ENCODE data around the gene SPATC1L. TPM values are rescaled to one million over a fixed set of nuclear protein-coding genes. Genes with fewer than 3 reads are reported as not detected.

The SPATC1L gene
- total RNA-seq, 2 experiments from 2014 or later: 23.2 to 24.2 TPM

DNA sequence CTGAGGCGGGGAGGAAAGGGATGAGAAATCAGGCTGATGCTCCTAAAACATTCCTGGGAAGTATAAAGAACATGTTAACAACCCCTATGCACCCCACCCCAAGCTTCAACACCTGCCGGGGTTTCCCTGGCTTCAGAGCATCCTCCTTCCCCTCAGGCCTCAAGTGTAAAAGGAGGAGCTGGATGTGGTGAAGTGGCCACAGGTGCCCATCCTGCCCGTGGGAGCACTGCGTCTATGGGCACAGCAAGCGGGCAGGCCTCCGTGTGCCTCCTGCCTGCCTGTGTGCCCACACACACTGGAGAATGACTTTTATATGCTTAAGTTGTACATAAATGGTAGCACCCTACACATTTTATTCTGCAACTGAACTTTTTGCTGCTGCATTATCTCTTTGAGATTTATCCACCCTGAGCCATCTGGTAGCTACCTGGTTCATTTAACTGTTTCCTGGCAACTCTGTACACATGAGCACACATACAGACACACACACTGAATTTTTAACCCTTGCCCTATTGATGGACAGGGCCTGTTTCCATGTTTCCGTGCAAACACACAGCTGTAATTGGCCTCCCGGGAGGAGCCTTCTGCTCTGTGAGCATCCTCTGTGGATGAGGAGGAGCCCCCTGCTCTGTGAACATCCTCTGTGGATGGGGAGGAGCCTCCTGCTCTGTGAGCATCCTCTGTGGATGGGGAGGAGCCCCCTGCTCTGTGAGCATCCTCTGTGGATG, 15.4 kb downstream of the SPATC1L start:
- TF ChIP-seq, protein P1, sequence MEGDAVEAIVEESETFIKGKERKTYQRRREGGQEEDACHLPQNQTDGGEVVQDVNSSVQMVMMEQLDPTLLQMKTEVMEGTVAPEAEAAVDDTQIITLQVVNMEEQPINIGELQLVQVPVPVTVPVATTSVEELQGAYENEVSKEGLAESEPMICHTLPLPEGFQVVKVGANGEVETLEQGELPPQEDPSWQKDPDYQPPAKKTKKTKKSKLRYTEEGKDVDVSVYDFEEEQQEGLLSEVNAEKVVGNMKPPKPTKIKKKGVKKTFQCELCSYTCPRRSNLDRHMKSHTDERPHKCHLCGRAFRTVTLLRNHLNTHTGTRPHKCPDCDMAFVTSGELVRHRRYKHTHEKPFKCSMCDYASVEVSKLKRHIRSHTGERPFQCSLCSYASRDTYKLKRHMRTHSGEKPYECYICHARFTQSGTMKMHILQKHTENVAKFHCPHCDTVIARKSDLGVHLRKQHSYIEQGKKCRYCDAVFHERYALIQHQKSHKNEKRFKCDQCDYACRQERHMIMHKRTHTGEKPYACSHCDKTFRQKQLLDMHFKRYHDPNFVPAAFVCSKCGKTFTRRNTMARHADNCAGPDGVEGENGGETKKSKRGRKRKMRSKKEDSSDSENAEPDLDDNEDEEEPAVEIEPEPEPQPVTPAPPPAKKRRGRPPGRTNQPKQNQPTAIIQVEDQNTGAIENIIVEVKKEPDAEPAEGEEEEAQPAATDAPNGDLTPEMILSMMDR (IDR thresholded peaks at IDR 0.05): no peak
- no peaks in the 10 kb centered on the region for H3K27me3 Mint-ChIP-seq
- ATAC-seq: no peak
- intact Hi-C loops (cut with micrococcal nuclease): no loop called here
- ChIA-PET CTCF (no interaction called here), POLR2A (no interaction called here)
- H3K27ac Mint-ChIP-seq: peak overlapping the region; percentile 21
- peaks cover 6% of the 10 kb centered on the region for H3K4me1 Mint-ChIP-seq (ENCODE audit: low read depth)
- H3K36me3 Mint-ChIP-seq (ENCODE audit: low read depth): peaks cover 2% of the 10 kb centered on the region
- H3K4me3 Mint-ChIP-seq: no peak overlapping the region
- peaks cover 2% of the 10 kb centered on the region for H3K9me3 Mint-ChIP-seq
- DNase-seq: no peak

DNA sequence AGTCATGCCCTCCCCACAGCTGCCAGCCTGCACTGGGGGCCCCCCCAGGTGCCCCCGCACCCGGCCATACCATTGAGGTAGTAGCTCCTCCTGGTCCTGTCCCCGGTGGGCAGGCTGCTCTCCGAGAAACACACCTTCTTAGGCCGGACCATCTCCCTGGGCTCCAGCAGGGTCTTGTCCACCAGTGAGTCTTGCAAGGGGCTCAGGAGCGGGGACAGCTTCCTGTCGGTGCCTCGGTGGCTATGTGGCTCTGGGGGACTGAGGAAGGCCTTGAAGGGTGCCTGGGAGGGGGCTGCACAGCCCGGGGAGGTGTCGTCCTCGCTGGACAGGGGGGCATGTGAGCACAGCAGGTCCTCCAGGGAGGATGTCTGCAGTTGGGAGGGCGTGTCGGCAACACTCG, 16.0 kb downstream of the SPATC1L start:
- ATAC-seq (no peak), DNase-seq (no peak)
- intact Hi-C loops (cut with micrococcal nuclease): no loop called here
- H3K36me3 Mint-ChIP-seq (ENCODE audit: low read depth): peaks cover 2% of the 10 kb centered on the region
- ChIA-PET CTCF (no interaction called here), POLR2A (no interaction called here)
- H3K9me3 Mint-ChIP-seq: no peaks in the 10 kb centered on the region
- no peak overlapping the region for H3K4me3 Mint-ChIP-seq
- H3K27ac Mint-ChIP-seq: no peak overlapping the region
- H3K27me3 Mint-ChIP-seq: no peaks in the 10 kb centered on the region
- peaks cover 6% of the 10 kb centered on the region for H3K4me1 Mint-ChIP-seq (ENCODE audit: low read depth)
- TF ChIP-seq, protein P1 (IDR thresholded peaks at IDR 0.05): no peak

DNA sequence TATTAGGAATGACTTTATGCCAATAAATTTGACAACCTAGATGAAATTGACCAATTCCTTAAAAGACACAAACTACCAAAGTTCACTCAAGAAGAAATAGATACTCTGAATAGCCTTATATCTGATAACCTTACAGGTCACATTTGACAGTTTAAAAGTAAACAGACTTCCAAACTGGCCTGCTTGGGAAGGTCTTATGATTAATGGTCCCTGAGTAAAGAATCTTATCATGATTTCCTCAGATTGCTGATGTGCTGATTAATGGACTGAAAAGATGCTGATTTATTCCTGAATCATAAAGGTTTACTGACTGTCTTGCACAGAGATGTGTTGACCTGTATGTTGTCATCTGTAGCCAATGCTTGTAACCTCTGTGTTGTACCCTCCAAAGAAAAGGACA, 19.2 kb downstream of the SPATC1L start:
- no peaks in the 10 kb centered on the region for H3K4me1 Mint-ChIP-seq (ENCODE audit: low read depth)
- ATAC-seq (no peak), DNase-seq (no peak)
- ChIA-PET POLR2A (no interaction called here), CTCF (no interaction called here)
- no peak overlapping the region for H3K4me3 Mint-ChIP-seq
- no peaks in the 10 kb centered on the region for H3K27me3 Mint-ChIP-seq
- no peak overlapping the region for H3K27ac Mint-ChIP-seq
- peaks cover 5% of the 10 kb centered on the region for H3K36me3 Mint-ChIP-seq (ENCODE audit: low read depth)
- TF ChIP-seq, protein P1 (IDR thresholded peaks at IDR 0.05): no peak
- no peaks in the 10 kb centered on the region for H3K9me3 Mint-ChIP-seq
- intact Hi-C loops (cut with micrococcal nuclease): no loop called here

DNA sequence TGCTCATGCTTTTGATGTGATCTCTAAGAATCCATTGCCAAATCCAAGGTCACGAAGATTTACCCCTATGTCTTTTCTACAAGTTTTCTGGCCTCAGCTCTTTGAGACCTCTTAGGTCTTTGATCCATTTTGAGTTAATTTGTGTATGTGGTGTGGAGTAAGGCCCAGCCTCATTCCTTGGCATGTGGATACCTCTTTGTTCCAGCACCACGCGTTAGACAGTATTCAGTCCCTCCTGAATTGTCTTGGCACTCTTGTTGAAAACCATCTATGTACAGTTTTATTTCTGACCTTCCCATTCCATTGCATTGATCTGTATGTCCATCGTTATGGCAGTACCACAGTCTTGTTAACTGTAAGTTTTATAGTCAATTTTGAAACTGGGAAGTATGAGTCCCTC, 20.9 kb downstream of the SPATC1L start:
- intact Hi-C loops (cut with micrococcal nuclease): no loop called here
- ChIA-PET CTCF (no interaction called here), POLR2A (no interaction called here)
- Mint-ChIP-seq H3K27me3 (no peaks in the 10 kb centered on the region), H3K36me3 (ENCODE audit: low read depth) (peaks cover 5% of the 10 kb centered on the region), H3K9me3 (no peaks in the 10 kb centered on the region), H3K27ac (no peak overlapping the region), H3K4me1 (ENCODE audit: low read depth) (no peaks in the 10 kb centered on the region), H3K4me3 (no peak overlapping the region)
- ATAC-seq (no peak), DNase-seq (no peak)
- TF ChIP-seq, protein P1 (IDR thresholded peaks at IDR 0.05): no peak

DNA sequence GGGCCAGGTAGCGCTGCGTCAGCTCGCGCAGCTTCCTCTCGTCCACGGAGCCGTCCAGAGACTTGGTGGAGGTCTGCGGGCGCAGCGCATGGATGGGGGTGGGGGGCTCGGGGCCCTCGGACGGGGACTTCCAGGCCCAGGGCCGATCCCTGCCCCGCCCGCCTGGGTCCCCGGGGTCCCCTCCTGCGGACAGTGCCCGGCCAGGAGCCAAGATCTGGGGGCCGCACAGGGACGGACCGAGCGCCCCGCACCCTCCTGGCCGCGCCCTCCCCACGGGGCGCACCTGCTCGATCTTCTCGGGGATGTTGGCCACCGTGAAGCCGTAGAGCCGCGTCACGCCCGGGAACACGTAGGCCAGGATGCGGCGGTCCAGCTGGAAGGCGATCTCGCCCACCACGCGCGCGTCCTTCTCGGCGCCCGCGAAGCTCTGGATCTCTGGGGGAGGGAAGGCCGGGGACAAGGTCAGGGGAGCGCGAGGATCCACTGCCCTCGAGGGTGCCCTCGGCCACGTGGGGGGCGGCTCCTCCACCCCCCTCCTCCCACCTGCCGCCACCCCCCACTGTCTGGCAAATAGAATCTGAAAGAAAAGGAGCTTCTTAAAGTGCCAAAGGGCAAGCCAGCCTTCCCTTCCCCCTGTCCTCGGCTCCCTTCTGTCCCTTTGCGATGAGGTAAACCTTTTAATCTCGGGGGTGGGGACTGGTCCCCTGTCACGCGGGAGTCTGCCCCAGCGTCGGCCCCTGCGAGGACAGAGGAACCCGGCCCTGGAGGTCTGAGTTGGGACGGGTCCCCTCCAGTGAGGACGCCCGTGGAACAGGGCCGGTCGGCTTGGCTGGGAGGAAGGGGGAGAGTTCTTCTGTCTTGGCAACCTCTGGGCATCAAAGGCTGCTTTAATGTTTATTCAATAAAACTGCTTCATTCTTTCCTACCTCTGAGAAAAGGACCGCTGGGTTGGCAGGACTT, 22.3 kb downstream of the SPATC1L start:
- DNase-seq (no peak), ATAC-seq (no peak)
- ChIA-PET POLR2A (no interaction called here), CTCF (no interaction called here)
- no peak overlapping the region for H3K4me3 Mint-ChIP-seq
- TF ChIP-seq, protein P1 (IDR thresholded peaks at IDR 0.05): no peak
- no peaks in the 10 kb centered on the region for H3K9me3 Mint-ChIP-seq
- H3K27me3 Mint-ChIP-seq: no peaks in the 10 kb centered on the region
- peaks cover 5% of the 10 kb centered on the region for H3K36me3 Mint-ChIP-seq (ENCODE audit: low read depth)
- H3K27ac Mint-ChIP-seq: no peak overlapping the region
- intact Hi-C loops (cut with micrococcal nuclease): no loop called here
- no peaks in the 10 kb centered on the region for H3K4me1 Mint-ChIP-seq (ENCODE audit: low read depth)

Measured in activated CD8-positive, alpha-beta T cell treated with anti-CD3 and anti-CD28 coated beads for 36 hours (primary cell).